ENCODE measurements around the gene SNX4.

Gene SNX4

GRCh38 chr3:125403789-125404188 lies 116.2 kb downstream of the SNX4 start:
- DNase-seq (ENCODE audit: low read depth in 2 of 2) = no peak

DNA sequence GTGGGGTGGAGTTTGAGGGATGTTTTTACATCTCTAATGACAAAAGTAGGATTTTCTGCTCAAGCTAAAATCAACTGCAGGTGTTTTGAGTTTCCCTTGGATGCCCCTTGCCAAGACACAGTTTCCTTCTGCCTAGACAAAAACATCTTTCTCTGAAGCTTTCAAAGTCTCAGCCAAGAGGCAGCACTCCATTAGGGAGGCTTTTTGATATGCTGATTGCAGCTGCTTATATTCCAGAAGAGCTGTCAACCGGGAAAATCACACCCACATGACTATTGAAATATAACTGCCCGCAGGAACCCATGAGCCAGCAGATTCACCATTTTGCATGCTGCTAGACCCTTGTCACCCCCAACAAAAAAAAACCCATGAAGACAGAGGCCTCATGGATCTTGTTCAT lies 117.4 kb downstream of the SNX4 start:
- no peak for DNase-seq (ENCODE audit: low read depth in 2 of 2)

DNA sequence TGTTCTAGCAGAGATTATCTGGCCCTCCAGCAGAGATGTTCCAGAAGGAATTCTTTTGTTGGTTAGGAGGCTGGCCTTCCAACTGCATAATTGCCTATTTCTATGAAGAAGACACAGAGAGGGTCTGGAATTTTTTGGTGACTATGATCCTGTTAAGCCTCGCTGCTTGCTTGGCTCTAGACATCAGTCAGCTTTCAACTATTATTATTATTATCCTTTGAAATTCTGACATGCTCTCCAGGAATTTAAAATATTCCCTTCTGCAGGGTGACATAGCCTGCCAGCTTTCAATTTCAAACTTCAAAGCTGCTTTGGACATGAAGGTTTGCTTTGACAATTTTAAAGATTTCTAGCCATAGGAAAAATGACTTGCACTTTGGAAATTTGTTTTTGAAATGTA lies 118.6 kb downstream of the SNX4 start:
- DNase-seq (ENCODE audit: low read depth in 2 of 2) = no peak

GRCh38 chr3:125398952-125399351 lies 121.0 kb downstream of the SNX4 start:
- DNase-seq (ENCODE audit: low read depth in 2 of 2) = no peak
